Osteoblast (primary cell): ENCODE measurements around the gene TRANK1. TPM values are rescaled to one million over a fixed set of nuclear protein-coding genes. Genes with fewer than 3 reads are reported as not detected.
A peak's percentile ranks its signal among the peaks of the same experiment; 100 is the strongest.

Experiments
- DNase-seq: peaks from one replicate; pipeline ENCODE4 v3.0.0; 2011; ENCODE audit warnings: low spot score, mixed read lengths; ENCODE audit not compliant: insufficient read length; ENCODE audit errors: missing footprints
- H2AFZ ChIP-seq: 2 replicates; pipeline ENCODE4 v1.6.0; 2011; ENCODE audit warnings: mild to moderate bottlenecking, low read length
- H3K27ac ChIP-seq: 2 replicates; pipeline ENCODE4 v1.5.1; 2011; ENCODE audit warnings: mild to moderate bottlenecking, low read depth, low read length, moderate library complexity
- H3K27me3 ChIP-seq: 2 replicates; pipeline ENCODE4 v1.6.0; 2012; ENCODE audit warnings: mild to moderate bottlenecking, control low read depth, inconsistent platforms, low read length, moderate library complexity; ENCODE audit not compliant: insufficient read depth
- H3K36me3 ChIP-seq: 2 replicates; pipeline ENCODE4 v1.5.1; 2011; ENCODE audit warnings: mild to moderate bottlenecking, low read length, control low read depth, moderate library complexity; ENCODE audit not compliant: insufficient read depth
- H3K4me1 ChIP-seq: 2 replicates; pipeline ENCODE4 v1.5.1; 2011; ENCODE audit warnings: mild to moderate bottlenecking, low read length, control low read depth, moderate library complexity; ENCODE audit not compliant: insufficient read depth
- H3K4me2 ChIP-seq: 2 replicates; pipeline ENCODE4 v1.6.0; 2011; ENCODE audit warnings: mild to moderate bottlenecking, low read length; ENCODE audit not compliant: insufficient read depth
- H3K4me3 ChIP-seq: fragments of 200-600 bp; sonication (generic); 3 replicates; pipeline ENCODE4 v1.5.1; 2012; ENCODE audit warnings: mild to moderate bottlenecking, low read length, inconsistent platforms; ENCODE audit not compliant: insufficient read depth
- H3K79me2 ChIP-seq: 2 replicates; pipeline ENCODE4 v1.6.0; 2012; ENCODE audit warnings: mild to moderate bottlenecking, low read length, control low read depth, inconsistent platforms; ENCODE audit not compliant: insufficient read depth
- H3K9me3 ChIP-seq: 2 replicates; pipeline ENCODE4 v1.5.1; 2011; ENCODE audit warnings: low read depth, low read length, control low read depth
- H4K20me1 ChIP-seq: 2 replicates; pipeline ENCODE4 v1.6.0; 2012; ENCODE audit warnings: mild to moderate bottlenecking, low read length, control low read depth; ENCODE audit not compliant: insufficient read depth
- CTCF ChIP-seq: IDR thresholded peaks from 2 replicates; pipeline ENCODE4 v1.5.1; 2011; ENCODE audit warnings: mild to moderate bottlenecking, low read depth, low read length, moderate library complexity; ENCODE audit errors: extremely low read depth
- total RNA-seq: library from RNA; depleted of rRNA; stranded (reverse); fragments of >200 nt; gene quantifications from 2 replicates; pipeline ENCODE4 v1.2.3, GENCODE V29; 2012

Gene TRANK1
- total RNA-seq, 1 donor: 30.8 TPM

GRCh38 chr3:36945333-36945980 is 603 bp upstream of the TRANK1 start:
- H3K27me3 ChIP-seq: no peaks in the 10 kb centered on the region
- peak overlapping the region; percentile 81 for H3K4me3 ChIP-seq
- peaks cover 22% of the 10 kb centered on the region for H3K79me2 ChIP-seq
- peak overlapping the region; percentile 77 for H3K4me2 ChIP-seq
- no peak for TF ChIP-seq CTCF
- no peaks in the 10 kb centered on the region for H3K36me3 ChIP-seq
- DNase-seq: no peak
- H4K20me1 ChIP-seq: peaks cover 3% of the 10 kb centered on the region
- H3K9me3 ChIP-seq: no peaks in the 10 kb centered on the region
- H3K27ac ChIP-seq: no peak overlapping the region
- H2AFZ ChIP-seq: peak overlapping the region; percentile 91
- H3K4me1 ChIP-seq: peaks cover 16% of the 10 kb centered on the region

- H3K36me3 ChIP-seq: no peaks in the 10 kb centered on the region
- peak overlapping the region; percentile 91 for H2AFZ ChIP-seq
- H3K79me2 ChIP-seq: peaks cover 28% of the 10 kb centered on the region
- H3K27ac ChIP-seq: peak overlapping the region; percentile 41
- peak overlapping the region; percentile 77 for H3K4me2 ChIP-seq
- no peak for TF ChIP-seq CTCF
- peak; percentile 96 for DNase-seq
- H3K4me3 ChIP-seq: peak overlapping the region; percentile 81
- no peaks in the 10 kb centered on the region for H3K9me3 ChIP-seq
- peaks cover 3% of the 10 kb centered on the region for H4K20me1 ChIP-seq
- H3K4me1 ChIP-seq: peaks cover 16% of the 10 kb centered on the region
- no peaks in the 10 kb centered on the region for H3K27me3 ChIP-seq
Observed at GRCh38 chr3:36944012-36944640, 728 bp downstream of the TRANK1 start.

GRCh38 chr3:36943601-36944000 is 1.3 kb downstream of the TRANK1 start:
- peak overlapping the region; percentile 77 for H3K4me2 ChIP-seq
- TF ChIP-seq CTCF: no peak
- H3K4me1 ChIP-seq: peaks cover 16% of the 10 kb centered on the region
- no peak for DNase-seq
- H3K36me3 ChIP-seq: no peaks in the 10 kb centered on the region
- H2AFZ ChIP-seq: peak overlapping the region; percentile 91
- H4K20me1 ChIP-seq: peaks cover 3% of the 10 kb centered on the region
- H3K79me2 ChIP-seq: peaks cover 29% of the 10 kb centered on the region
- H3K9me3 ChIP-seq: no peaks in the 10 kb centered on the region
- no peaks in the 10 kb centered on the region for H3K27me3 ChIP-seq
- H3K4me3 ChIP-seq: peak overlapping the region; percentile 81
- peak overlapping the region; percentile 27 for H3K27ac ChIP-seq

- peak; percentile 26 for DNase-seq
- H3K79me2 ChIP-seq: peaks cover 31% of the 10 kb centered on the region
- H3K36me3 ChIP-seq: no peaks in the 10 kb centered on the region
- H2AFZ ChIP-seq: no peak overlapping the region
- no peak overlapping the region for H3K27ac ChIP-seq
- H3K4me2 ChIP-seq: no peak overlapping the region
- TF ChIP-seq CTCF: no peak
- no peaks in the 10 kb centered on the region for H3K27me3 ChIP-seq
- H4K20me1 ChIP-seq: peaks cover 3% of the 10 kb centered on the region
- no peaks in the 10 kb centered on the region for H3K9me3 ChIP-seq
- H3K4me3 ChIP-seq: no peak overlapping the region
- peaks cover 16% of the 10 kb centered on the region for H3K4me1 ChIP-seq
Observed at GRCh38 chr3:36942638-36943248, 2.1 kb downstream of the TRANK1 start.
